HEK293T (cell line): ENCODE results near the gene TNXB.

Experiments
- ARNT ChIP-seq: fragments of 450-650 bp; IDR thresholded peaks from 2 replicates; pipeline ENCODE4 v1.6.1; 2017; ENCODE audit warnings: mild to moderate bottlenecking
- BHLHE40 ChIP-seq: fragments of 450-650 bp; IDR thresholded peaks from 2 replicates; pipeline ENCODE4 v1.6.1; 2016; ENCODE audit warnings: mild to moderate bottlenecking, moderate library complexity, borderline replicate concordance
- CTBP1 ChIP-seq: fragments of 450-650 bp; IDR thresholded peaks from 2 replicates; pipeline ENCODE4 v1.6.1; 2016; ENCODE audit warnings: borderline replicate concordance
- FOXA1 ChIP-seq: fragments of 450-650 bp; IDR thresholded peaks from 2 replicates; pipeline ENCODE4 v1.6.1; 2016; ENCODE audit warnings: mild to moderate bottlenecking
- FOXK2 ChIP-seq: fragments of 450-650 bp; IDR thresholded peaks from 2 replicates; pipeline ENCODE4 v1.6.1; 2016; ENCODE audit warnings: mild to moderate bottlenecking
- FOXM1 ChIP-seq: fragments of 450-650 bp; IDR thresholded peaks from 2 replicates; pipeline ENCODE4 v1.6.1; 2017; ENCODE audit warnings: mild to moderate bottlenecking, borderline replicate concordance
- L3MBTL2 ChIP-seq: fragments of 450-650 bp; conservative IDR thresholded peaks from 2 replicates; pipeline ENCODE4 v1.6.1; 2016; ENCODE audit warnings: mild to moderate bottlenecking
- SP1 ChIP-seq: fragments of 450-650 bp; IDR thresholded peaks from 2 replicates; pipeline ENCODE4 v1.6.1; 2017
- SUZ12 ChIP-seq: fragments of 450-650 bp; IDR thresholded peaks from 2 replicates; pipeline ENCODE4 v1.6.1; 2016; ENCODE audit warnings: mild to moderate bottlenecking
- ZNF384 ChIP-seq: fragments of 450-650 bp; IDR thresholded peaks from 2 replicates; pipeline ENCODE4 v1.6.1; 2016
- TF ChIP-seq, protein P1 (sequence below): fragments of 450-650 bp; IDR thresholded peaks from 2 replicates; pipeline ENCODE4 v1.6.1; 2016

DNA sequence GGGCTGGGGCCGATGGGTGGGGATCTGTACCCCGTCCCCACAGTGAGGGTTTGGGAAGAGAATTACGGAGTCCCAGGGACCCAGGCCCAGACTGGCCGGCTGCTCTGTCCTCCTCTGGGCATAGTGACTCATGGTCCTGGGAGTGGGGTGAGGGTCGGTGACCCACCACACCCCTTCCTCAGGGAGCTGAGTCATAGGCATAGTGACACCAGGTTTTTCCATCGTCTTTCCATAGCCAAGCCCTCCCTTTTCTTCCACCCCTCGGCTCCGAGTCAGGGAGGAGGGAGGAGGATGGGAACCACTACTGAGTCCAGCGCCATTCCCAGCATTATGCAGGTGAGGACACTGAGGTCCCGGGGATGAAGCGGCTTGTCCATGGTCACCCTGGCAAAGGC, 62.1 kb downstream of the TNXB start:
- TF ChIP-seq ARNT (no peak), ZNF384 (no peak), BHLHE40 (no peak), SUZ12 (no peak), FOXA1 (no peak), FOXK2 (no peak), CTBP1 (no peak), FOXM1 (no peak), SP1 (no peak), L3MBTL2 (no peak)
- TF ChIP-seq, protein P1, sequence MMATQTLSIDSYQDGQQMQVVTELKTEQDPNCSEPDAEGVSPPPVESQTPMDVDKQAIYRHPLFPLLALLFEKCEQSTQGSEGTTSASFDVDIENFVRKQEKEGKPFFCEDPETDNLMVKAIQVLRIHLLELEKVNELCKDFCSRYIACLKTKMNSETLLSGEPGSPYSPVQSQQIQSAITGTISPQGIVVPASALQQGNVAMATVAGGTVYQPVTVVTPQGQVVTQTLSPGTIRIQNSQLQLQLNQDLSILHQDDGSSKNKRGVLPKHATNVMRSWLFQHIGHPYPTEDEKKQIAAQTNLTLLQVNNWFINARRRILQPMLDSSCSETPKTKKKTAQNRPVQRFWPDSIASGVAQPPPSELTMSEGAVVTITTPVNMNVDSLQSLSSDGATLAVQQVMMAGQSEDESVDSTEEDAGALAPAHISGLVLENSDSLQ, result no peak
